Liver (tissue), 9 donors: ENCODE results near the gene PHF12. TPM values are rescaled to one million over a fixed set of nuclear protein-coding genes. Genes with fewer than 3 reads are reported as not detected.

Experiments used
- DNase-seq: peaks from one replicate; pipeline ENCODE4 v3.0.0-alpha.2; 2017; ENCODE audit warnings: low spot score
- H3K27ac ChIP-seq, 2 donors: one replicate each; pipeline ENCODE4 v1.7.0; 2013; ENCODE audit warnings: inconsistent platforms in 2 of 2, low read length in 2 of 2, control low read depth in 1 of 2, low read depth in 1 of 2, mild to moderate bottlenecking in 1 of 2
- H3K27me3 ChIP-seq, 4 donors: one replicate each; pipeline versions ENCODE4 v1.6.1 to v1.7.0; 2013; ENCODE audit warnings: low read length in 3 of 4, inconsistent platforms in 1 of 4, mild to moderate bottlenecking in 1 of 4, moderate library complexity in 1 of 4; ENCODE audit not compliant: control insufficient read depth in 4 of 4, insufficient read depth in 4 of 4
- H3K36me3 ChIP-seq, 4 donors: one replicate each; pipeline versions ENCODE4 v1.6.1 to v1.7.0; 2013; ENCODE audit warnings: low read length in 3 of 4, mild to moderate bottlenecking in 3 of 4, low read depth in 1 of 4, moderate library complexity in 1 of 4; ENCODE audit not compliant: control insufficient read depth in 4 of 4, insufficient read depth in 3 of 4
- H3K4me1 ChIP-seq, 4 donors: one replicate each; pipeline versions ENCODE4 v1.6.1 to v1.7.0; 2013; ENCODE audit warnings: low read length in 3 of 4, mild to moderate bottlenecking in 3 of 4, moderate library complexity in 1 of 4; ENCODE audit not compliant: control insufficient read depth in 4 of 4, insufficient read depth in 4 of 4
- H3K4me3 ChIP-seq, 3 donors: one replicate each; pipeline versions ENCODE4 v1.6.1 to v1.7.0; 2013; ENCODE audit warnings: low read length in 3 of 3, control low read depth in 1 of 3, low read depth in 1 of 3, mild to moderate bottlenecking in 1 of 3
- H3K9ac ChIP-seq, 2 donors: one replicate each; pipeline ENCODE4 v1.7.0; 2013; ENCODE audit warnings: low read length in 2 of 2, mild to moderate bottlenecking in 2 of 2, moderate library complexity in 2 of 2, control low read depth in 1 of 2, low read depth in 1 of 2
- H3K9me3 ChIP-seq, 4 donors: one replicate each; pipeline versions ENCODE4 v1.6.1 to v1.7.0; 2013; ENCODE audit warnings: low read length in 3 of 4; ENCODE audit not compliant: control insufficient read depth in 4 of 4
- EGR1 ChIP-seq, 2 donors: IDR thresholded peaks; 2 replicates each; pipeline ENCODE4 v1.6.1; 2016 to 2018; ENCODE audit warnings: antibody characterized with exemption in 2 of 2, low read depth in 2 of 2
- FOXA1 ChIP-seq: IDR thresholded peaks from 2 replicates; pipeline ENCODE4 v1.6.1; 2016; ENCODE audit warnings: antibody characterized with exemption
- FOXA2 ChIP-seq: IDR thresholded peaks from 2 replicates; pipeline ENCODE4 v1.6.1; 2016; ENCODE audit warnings: antibody characterized with exemption
- GABPA ChIP-seq, 2 donors: IDR thresholded peaks in 1 of 2; conservative IDR thresholded peaks in 1 of 2; 2 replicates each; pipeline ENCODE4 v1.6.1; 2016; ENCODE audit warnings: antibody characterized with exemption in 2 of 2, mild to moderate bottlenecking in 1 of 2, moderate library complexity in 1 of 2
- HNF4A ChIP-seq, 2 donors: conservative IDR thresholded peaks; 2 replicates each; pipeline ENCODE4 v1.6.1; 2016; ENCODE audit warnings: antibody characterized with exemption in 2 of 2, mild to moderate bottlenecking in 2 of 2
- HNF4G ChIP-seq: IDR thresholded peaks from 2 replicates; pipeline ENCODE4 v1.6.1; 2016; ENCODE audit warnings: antibody characterized with exemption
- JUND ChIP-seq, 2 donors: IDR thresholded peaks; 2 replicates each; pipeline ENCODE4 v1.6.1; 2016; ENCODE audit warnings: antibody characterized with exemption in 2 of 2
- MAX ChIP-seq: IDR thresholded peaks from 2 replicates; pipeline ENCODE4 v1.6.1; 2016; ENCODE audit warnings: antibody characterized with exemption
- NR2F2 ChIP-seq: IDR thresholded peaks from 2 replicates; pipeline ENCODE4 v1.6.1; 2016; ENCODE audit warnings: antibody characterized with exemption
- RAD21 ChIP-seq, 2 donors: IDR thresholded peaks; 2 replicates each; pipeline ENCODE4 v1.6.1; 2016; ENCODE audit warnings: antibody characterized with exemption in 2 of 2, mild to moderate bottlenecking in 2 of 2
- RXRA ChIP-seq, 2 donors: IDR thresholded peaks; 2 replicates each; pipeline ENCODE4 v1.6.1; 2017 to 2018; ENCODE audit warnings: antibody characterized with exemption in 2 of 2, mild to moderate bottlenecking in 1 of 2
- SP1 ChIP-seq: IDR thresholded peaks from 2 replicates; pipeline ENCODE4 v1.6.1; 2018; ENCODE audit warnings: antibody characterized with exemption, mild to moderate bottlenecking
- TAF1 ChIP-seq: conservative IDR thresholded peaks from 2 replicates; pipeline ENCODE4 v1.6.1; 2016; ENCODE audit warnings: antibody characterized with exemption, mild to moderate bottlenecking
- YY1 ChIP-seq: IDR thresholded peaks from 2 replicates; pipeline ENCODE4 v1.6.1; 2016; ENCODE audit warnings: antibody characterized with exemption, mild to moderate bottlenecking
- ZBTB33 ChIP-seq: IDR thresholded peaks from 2 replicates; pipeline ENCODE4 v1.6.1; 2016; ENCODE audit warnings: antibody characterized with exemption
- WGBS: extraction: QIAGEN DNeasy Blood & Tissue Kit; methylation state at CpG from one replicate; pipeline ENCODE4 v1.1.7; 2013; 5-methylcytosine and 5-hydroxymethylcytosine counted together
- polyA plus RNA-seq, 2 donors: library from polyadenylated mRNA; stranded (reverse) in 1 of 2; unstranded in 1 of 2; fragments of 200-250 nt in 1 of 2; fragments of >200 nt in 1 of 2; fragmentation: Nextera tagmentation in 1 of 2; extraction: Ambion mirVana in 1 of 2; gene quantifications; one replicate each; pipeline versions ENCODE4 v1.2.1 to v1.2.3, GENCODE V29; 2013 to 2015
- total RNA-seq, 2 donors: library from RNA; depleted of rRNA; stranded (reverse); fragments of >200 nt; gene quantifications; one replicate each; pipeline ENCODE4 v1.2.3, GENCODE V29; 2014
- TF ChIP-seq, protein P1 (sequence below): IDR thresholded peaks from 2 replicates; pipeline ENCODE4 v1.6.1; 2016; ENCODE audit warnings: antibody characterized with exemption, mild to moderate bottlenecking
- TF ChIP-seq, protein P2 (sequence below): IDR thresholded peaks from 2 replicates; pipeline ENCODE4 v1.6.1; 2016; ENCODE audit warnings: antibody characterized with exemption
- TF ChIP-seq, protein P3 (sequence below): fragments of 150-350 bp; IDR thresholded peaks from 2 replicates; pipeline ENCODE4 v1.5.1; 2017; ENCODE audit warnings: improper control_type of control experiment, low read depth, low read length; ENCODE audit not compliant: missing input control
- donor health status: healthy.
- donor health status: healthy.
- donor health status: healthy.
- donor health status: healthy.
- donor health status: healthy.

Gene PHF12
- total and polyA plus RNA-seq, 4 donors = 4.3 to 21.3 (median 11.7) TPM

DNA sequence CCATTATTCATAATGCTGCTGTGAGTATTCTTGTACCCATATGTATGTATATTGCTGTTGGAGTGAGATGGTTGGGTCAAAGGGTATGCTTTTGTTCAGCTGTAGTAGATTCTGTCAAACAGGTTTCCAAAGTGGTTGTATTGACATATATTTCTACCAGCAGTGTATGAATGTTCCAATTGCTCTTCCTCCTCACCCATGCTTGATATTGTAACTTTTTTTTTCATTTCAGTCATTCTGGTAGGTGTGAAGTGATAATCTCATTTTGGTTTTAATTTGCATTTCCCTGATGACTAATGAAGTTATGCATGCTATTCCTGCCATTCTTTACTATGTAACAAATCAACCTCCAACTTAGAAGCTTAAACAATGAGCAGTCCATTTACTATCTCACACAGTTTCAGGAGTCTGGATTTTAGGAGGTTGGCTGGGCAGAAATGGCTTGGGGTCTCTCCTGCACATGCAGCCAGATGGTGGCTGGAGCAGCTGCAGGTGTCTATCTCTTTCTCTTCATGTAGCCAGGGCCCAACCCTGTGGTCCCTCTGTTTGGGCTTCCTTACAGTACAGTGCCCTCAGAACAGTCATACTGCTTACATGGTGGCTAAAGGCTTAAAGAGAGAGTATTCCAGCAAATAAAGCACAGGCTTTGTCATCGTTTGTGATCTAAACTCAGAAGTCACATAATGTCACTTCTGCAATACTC lies 75.3 kb downstream of the PHF12 start:
- Histone ChIP-seq H3K9me3 (no peaks in the 10 kb centered on the region), H3K4me3 (no peak overlapping the region), H3K36me3 (peaks cover 10 to 26% (median 20%) of the 10 kb centered on the region in 4 donors), H3K4me1 (no peaks in the 10 kb centered on the region), H3K27me3 (no peaks in the 10 kb centered on the region), H3K9ac (no peak overlapping the region), H3K27ac (no peak overlapping the region)
- TF ChIP-seq ZBTB33 (no peak), YY1 (no peak), TAF1 (no peak), MAX (no peak)
- 61% methylated on average over 1 of the region's 1 CpG for WGBS
- no peak for DNase-seq

GRCh38 chr17:28874750-28875149 lies 76.6 kb downstream of the PHF12 start:
- no peaks in the 10 kb centered on the region for H3K4me1 ChIP-seq
- TF ChIP-seq TAF1 = no peak
- no peak for TF ChIP-seq MAX
- TF ChIP-seq JUND (IDR thresholded peaks at IDR 0.05) = no peak
- no peak for TF ChIP-seq RAD21 (IDR thresholded peaks at IDR 0.05)
- TF ChIP-seq FOXA1 = no peak
- no peak for TF ChIP-seq FOXA2
- no peak for TF ChIP-seq SP1
- no peak for TF ChIP-seq GABPA (IDR thresholded peaks at IDR 0.05 in 1 of 2, conservative IDR thresholded peaks at IDR 0.05 in 1 of 2)
- no peak for TF ChIP-seq YY1
- TF ChIP-seq, protein P1, sequence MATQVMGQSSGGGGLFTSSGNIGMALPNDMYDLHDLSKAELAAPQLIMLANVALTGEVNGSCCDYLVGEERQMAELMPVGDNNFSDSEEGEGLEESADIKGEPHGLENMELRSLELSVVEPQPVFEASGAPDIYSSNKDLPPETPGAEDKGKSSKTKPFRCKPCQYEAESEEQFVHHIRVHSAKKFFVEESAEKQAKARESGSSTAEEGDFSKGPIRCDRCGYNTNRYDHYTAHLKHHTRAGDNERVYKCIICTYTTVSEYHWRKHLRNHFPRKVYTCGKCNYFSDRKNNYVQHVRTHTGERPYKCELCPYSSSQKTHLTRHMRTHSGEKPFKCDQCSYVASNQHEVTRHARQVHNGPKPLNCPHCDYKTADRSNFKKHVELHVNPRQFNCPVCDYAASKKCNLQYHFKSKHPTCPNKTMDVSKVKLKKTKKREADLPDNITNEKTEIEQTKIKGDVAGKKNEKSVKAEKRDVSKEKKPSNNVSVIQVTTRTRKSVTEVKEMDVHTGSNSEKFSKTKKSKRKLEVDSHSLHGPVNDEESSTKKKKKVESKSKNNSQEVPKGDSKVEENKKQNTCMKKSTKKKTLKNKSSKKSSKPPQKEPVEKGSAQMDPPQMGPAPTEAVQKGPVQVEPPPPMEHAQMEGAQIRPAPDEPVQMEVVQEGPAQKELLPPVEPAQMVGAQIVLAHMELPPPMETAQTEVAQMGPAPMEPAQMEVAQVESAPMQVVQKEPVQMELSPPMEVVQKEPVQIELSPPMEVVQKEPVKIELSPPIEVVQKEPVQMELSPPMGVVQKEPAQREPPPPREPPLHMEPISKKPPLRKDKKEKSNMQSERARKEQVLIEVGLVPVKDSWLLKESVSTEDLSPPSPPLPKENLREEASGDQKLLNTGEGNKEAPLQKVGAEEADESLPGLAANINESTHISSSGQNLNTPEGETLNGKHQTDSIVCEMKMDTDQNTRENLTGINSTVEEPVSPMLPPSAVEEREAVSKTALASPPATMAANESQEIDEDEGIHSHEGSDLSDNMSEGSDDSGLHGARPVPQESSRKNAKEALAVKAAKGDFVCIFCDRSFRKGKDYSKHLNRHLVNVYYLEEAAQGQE = no peak
- TF ChIP-seq RXRA (IDR thresholded peaks at IDR 0.05) = no peak
- TF ChIP-seq ZBTB33 = no peak
- TF ChIP-seq, protein P2, sequence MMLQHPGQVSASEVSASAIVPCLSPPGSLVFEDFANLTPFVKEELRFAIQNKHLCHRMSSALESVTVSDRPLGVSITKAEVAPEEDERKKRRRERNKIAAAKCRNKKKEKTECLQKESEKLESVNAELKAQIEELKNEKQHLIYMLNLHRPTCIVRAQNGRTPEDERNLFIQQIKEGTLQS = no peak
- TF ChIP-seq NR2F2 = no peak
- TF ChIP-seq EGR1 (IDR thresholded peaks at IDR 0.05; ENCODE audit: low read depth in 2 of 2) = no peak
- TF ChIP-seq, protein P3, sequence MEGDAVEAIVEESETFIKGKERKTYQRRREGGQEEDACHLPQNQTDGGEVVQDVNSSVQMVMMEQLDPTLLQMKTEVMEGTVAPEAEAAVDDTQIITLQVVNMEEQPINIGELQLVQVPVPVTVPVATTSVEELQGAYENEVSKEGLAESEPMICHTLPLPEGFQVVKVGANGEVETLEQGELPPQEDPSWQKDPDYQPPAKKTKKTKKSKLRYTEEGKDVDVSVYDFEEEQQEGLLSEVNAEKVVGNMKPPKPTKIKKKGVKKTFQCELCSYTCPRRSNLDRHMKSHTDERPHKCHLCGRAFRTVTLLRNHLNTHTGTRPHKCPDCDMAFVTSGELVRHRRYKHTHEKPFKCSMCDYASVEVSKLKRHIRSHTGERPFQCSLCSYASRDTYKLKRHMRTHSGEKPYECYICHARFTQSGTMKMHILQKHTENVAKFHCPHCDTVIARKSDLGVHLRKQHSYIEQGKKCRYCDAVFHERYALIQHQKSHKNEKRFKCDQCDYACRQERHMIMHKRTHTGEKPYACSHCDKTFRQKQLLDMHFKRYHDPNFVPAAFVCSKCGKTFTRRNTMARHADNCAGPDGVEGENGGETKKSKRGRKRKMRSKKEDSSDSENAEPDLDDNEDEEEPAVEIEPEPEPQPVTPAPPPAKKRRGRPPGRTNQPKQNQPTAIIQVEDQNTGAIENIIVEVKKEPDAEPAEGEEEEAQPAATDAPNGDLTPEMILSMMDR = no peak
- TF ChIP-seq HNF4A (conservative IDR thresholded peaks at IDR 0.05) = no peak
- no peak for TF ChIP-seq HNF4G
- 93% methylated on average over 3 of the region's 3 CpGs for WGBS

More at GRCh38 chr17:28874750-28875149, 76.6 kb downstream of the PHF12 start:
- Histone ChIP-seq H3K27me3 (no peaks in the 10 kb centered on the region), H3K9ac (no peak overlapping the region), H3K27ac (no peak overlapping the region), H3K9me3 (no peaks in the 10 kb centered on the region), H3K4me3 (no peak overlapping the region), H3K36me3 (peaks cover 2 to 14% (median 9%) of the 10 kb centered on the region in 4 donors)
- no peak for DNase-seq
